NT2/D1 (cell line): ENCODE data around the gene PIK3C2B.

Experiments
- DNase-seq: peaks from one replicate; pipeline ENCODE4 v3.0.0-alpha.2; 2011; ENCODE audit warnings: low read depth, low spot score
- H3K27me3 ChIP-seq: 2 replicates; pipeline ENCODE4 v1.6.0; 2011; ENCODE audit warnings: mild to moderate bottlenecking; ENCODE audit not compliant: insufficient read length, insufficient read depth
- H3K36me3 ChIP-seq: 2 replicates; pipeline ENCODE4 v1.6.1; 2011; ENCODE audit warnings: mild to moderate bottlenecking, low read length, mixed read lengths; ENCODE audit not compliant: insufficient read depth, insufficient read length
- H3K4me1 ChIP-seq: 2 replicates; pipeline ENCODE4 v1.5.1; 2011; ENCODE audit not compliant: insufficient read depth, insufficient read length
- H3K4me3 ChIP-seq: 2 replicates; pipeline ENCODE4 v1.5.1; 2011; ENCODE audit warnings: low read depth; ENCODE audit not compliant: insufficient read length
- H3K9ac ChIP-seq: 2 replicates; pipeline ENCODE4 v1.6.0; 2011; ENCODE audit warnings: low read depth; ENCODE audit not compliant: insufficient read length
- H3K9me3 ChIP-seq: 2 replicates; pipeline ENCODE4 v1.5.1; 2011; ENCODE audit warnings: mild to moderate bottlenecking, low read length; ENCODE audit not compliant: insufficient read depth
- SUZ12 ChIP-seq: IDR thresholded peaks from 2 replicates; pipeline ENCODE4 v1.6.1; 2011; ENCODE audit not compliant: insufficient read length, insufficient read depth; ENCODE audit errors: extremely low read depth
- YY1 ChIP-seq: IDR thresholded peaks from 2 replicates; pipeline ENCODE4 v1.6.1; 2011; ENCODE audit not compliant: insufficient read length, insufficient read depth
- ZNF274 ChIP-seq: IDR thresholded peaks from 2 replicates; pipeline ENCODE4 v1.6.1; 2011; ENCODE audit warnings: mild to moderate bottlenecking, low read depth, low read length

Gene PIK3C2B

GRCh38 chr1:204506201-204506968 is 11.8 kb upstream of the PIK3C2B start:
- Histone ChIP-seq H3K4me1 (no peaks in the 10 kb centered on the region), H3K9ac (peak overlapping the region; percentile 15), H3K36me3 (no peaks in the 10 kb centered on the region), H3K9me3 (no peaks in the 10 kb centered on the region), H3K27me3 (no peaks in the 10 kb centered on the region), H3K4me3 (peak overlapping the region; percentile 58)
- no peak for TF ChIP-seq ZNF274
- no peak for TF ChIP-seq SUZ12
- peak; percentile 87 for DNase-seq

- H3K27me3 ChIP-seq = no peaks in the 10 kb centered on the region
- DNase-seq = no peak
- peak overlapping the region; percentile 58 for H3K4me3 ChIP-seq
- no peaks in the 10 kb centered on the region for H3K9me3 ChIP-seq
- TF ChIP-seq ZNF274 (no peak), SUZ12 (no peak), YY1 (no peak)
- peak overlapping the region; percentile 15 for H3K9ac ChIP-seq
- no peaks in the 10 kb centered on the region for H3K4me1 ChIP-seq
- H3K36me3 ChIP-seq = no peaks in the 10 kb centered on the region
These were observed 11.1 kb upstream of the PIK3C2B start for GRCh38 chr1:204505674-204506200.

DNA sequence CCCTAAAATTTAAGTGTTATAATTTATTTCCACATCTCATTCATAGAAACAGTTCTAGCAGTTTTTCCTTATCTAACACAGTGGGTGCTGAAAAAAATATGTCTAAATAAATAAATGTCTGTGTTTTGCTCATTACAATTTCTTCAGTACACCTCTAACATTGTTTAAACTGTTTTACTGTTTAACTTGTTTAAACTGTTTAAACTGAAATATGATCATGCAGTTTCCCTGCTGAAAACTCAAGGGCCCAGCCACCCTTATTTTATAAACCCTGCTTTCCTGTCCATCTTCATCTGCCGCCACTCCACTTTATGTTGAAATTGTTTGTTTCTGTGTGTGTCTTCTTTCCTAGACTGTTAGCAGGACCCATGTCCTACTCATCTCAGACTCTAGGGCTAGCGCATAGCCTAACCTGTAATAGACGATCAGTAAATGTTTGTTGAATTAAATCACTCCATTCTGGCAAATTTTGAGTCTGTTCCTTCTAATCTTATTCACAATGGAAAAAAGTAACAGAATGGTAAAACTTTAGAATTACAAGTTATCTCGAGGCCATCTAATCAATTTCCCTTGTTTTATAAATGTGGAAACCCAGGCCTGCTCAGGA is 9.4 kb upstream of the PIK3C2B start:
- TF ChIP-seq ZNF274 (no peak), YY1 (no peak), SUZ12 (no peak)
- DNase-seq = no peak
- H3K4me1 ChIP-seq = no peaks in the 10 kb centered on the region

DNA sequence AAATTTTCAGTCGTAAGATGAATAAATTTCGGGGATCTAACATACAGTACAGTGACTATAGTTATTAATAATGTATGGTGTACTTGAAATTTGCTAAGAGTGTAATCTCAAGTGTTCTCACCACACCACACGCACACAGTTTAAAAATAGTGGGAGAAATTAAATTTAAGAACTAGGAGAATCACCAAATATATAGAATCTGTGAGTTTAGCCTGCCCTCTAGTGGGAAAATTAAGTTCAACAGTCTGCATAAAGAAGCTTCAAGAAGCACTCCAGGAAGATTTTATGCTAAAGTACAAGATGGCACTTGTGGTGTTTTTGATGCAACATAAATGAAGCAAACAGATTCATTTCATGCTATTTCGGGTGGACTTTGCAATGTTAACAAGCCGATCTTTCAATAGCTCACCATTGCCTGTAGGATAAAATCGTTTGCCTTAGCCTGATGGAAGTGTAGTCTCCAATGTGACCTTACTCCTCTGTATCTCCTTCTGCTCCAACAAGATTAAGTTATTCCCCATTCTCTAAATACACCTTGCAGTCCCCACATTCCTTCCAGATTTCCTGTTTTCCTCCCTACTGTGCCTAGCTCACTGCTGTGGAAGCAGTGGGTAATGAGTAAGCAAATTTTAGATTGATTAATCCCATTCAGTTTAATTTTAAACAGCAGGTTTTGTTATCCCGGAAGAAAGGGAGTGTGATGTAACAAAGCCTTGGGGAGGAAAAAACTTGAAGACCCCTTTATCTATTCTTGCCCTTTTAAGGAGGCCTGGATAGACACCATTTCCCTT is 8.7 kb upstream of the PIK3C2B start:
- H3K9ac ChIP-seq = no peak overlapping the region
- peak; percentile 57 for DNase-seq

More for the DNA sequence above, 9.4 kb upstream of the PIK3C2B start:
- Histone ChIP-seq H3K9ac (no peak overlapping the region), H3K9me3 (peaks cover 12% of the 10 kb centered on the region), H3K4me3 (no peak overlapping the region), H3K27me3 (no peaks in the 10 kb centered on the region), H3K36me3 (no peaks in the 10 kb centered on the region)

GRCh38 chr1:204502241-204502640 is 7.6 kb upstream of the PIK3C2B start:
- no peak overlapping the region for H3K9ac ChIP-seq
- H3K27me3 ChIP-seq = no peaks in the 10 kb centered on the region
- DNase-seq = no peak
- no peaks in the 10 kb centered on the region for H3K4me1 ChIP-seq
- peaks cover 12% of the 10 kb centered on the region for H3K9me3 ChIP-seq
- H3K36me3 ChIP-seq = no peaks in the 10 kb centered on the region
- no peak overlapping the region for H3K4me3 ChIP-seq
- no peak for TF ChIP-seq SUZ12
- TF ChIP-seq YY1 = no peak
- TF ChIP-seq ZNF274 = no peak

More for the DNA sequence above, 8.7 kb upstream of the PIK3C2B start:
- no peaks in the 10 kb centered on the region for H3K4me1 ChIP-seq
- TF ChIP-seq ZNF274 = no peak
- TF ChIP-seq SUZ12 = no peak
- TF ChIP-seq YY1 = no peak
- no peaks in the 10 kb centered on the region for H3K27me3 ChIP-seq
- H3K9me3 ChIP-seq = peaks cover 12% of the 10 kb centered on the region
- H3K36me3 ChIP-seq = no peaks in the 10 kb centered on the region
- no peak overlapping the region for H3K4me3 ChIP-seq

DNA sequence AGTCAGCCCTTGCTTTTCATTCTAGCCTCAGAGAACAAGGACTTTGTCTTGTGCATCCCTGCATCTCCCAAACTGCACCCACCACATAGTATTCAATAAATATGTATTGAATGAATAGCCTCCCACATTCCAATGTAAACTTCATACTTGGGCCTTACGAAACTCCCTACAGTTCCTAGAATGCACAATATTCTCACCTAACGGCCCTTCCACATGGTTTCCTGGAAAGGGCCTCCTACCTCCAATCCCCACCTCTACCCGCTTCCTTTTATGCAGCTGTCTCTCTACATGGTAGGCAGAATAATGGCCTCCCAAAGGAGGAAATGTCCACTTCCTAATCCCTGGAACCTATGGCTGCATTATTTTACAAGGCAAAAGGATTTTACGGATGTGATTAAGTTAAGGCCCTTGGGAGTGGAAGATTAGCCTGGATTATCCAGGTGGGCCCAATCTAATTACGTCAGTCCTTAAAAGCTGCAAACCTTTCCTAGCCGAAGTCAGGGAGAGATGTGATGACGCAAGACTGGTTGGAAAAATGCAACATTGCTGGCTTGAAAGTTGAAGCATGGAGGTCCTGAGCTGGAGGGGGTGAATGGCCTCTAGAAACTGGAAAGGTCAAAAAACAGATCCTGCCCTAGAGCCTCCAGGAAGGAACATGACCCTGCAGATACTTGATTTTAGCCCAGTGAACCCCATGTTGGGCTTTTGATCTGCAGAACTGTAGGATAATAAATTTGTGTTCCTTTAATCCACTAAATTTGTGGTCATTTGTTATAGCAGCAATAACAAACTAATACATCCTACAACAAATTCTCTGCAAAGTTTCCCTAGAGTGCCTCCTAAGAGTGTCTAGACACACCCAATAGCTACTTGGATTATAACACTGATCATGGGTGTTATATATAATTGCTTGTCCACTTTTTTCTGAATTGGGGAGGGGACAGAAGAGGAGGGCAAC is 5.2 kb upstream of the PIK3C2B start:
- TF ChIP-seq YY1 (no peak), SUZ12 (no peak), ZNF274 (no peak)
- peaks cover 4% of the 10 kb centered on the region for H3K27me3 ChIP-seq
- H3K4me1 ChIP-seq = no peaks in the 10 kb centered on the region
- no peak for DNase-seq
- no peak overlapping the region for H3K4me3 ChIP-seq
- peaks cover 12% of the 10 kb centered on the region for H3K9me3 ChIP-seq
- no peaks in the 10 kb centered on the region for H3K36me3 ChIP-seq
- H3K9ac ChIP-seq = no peak overlapping the region
